ENCODE data around the gene PITPNB. TPM values are rescaled to one million over a fixed set of nuclear protein-coding genes. Genes with fewer than 3 reads are reported as not detected.
A peak's percentile ranks its signal among the peaks of the same experiment; 100 is the strongest.

PITPNB gene
- total RNA-seq, 1 donor from 2014 or later: 86.6 TPM

- Mint-ChIP-seq H3K27ac (ENCODE audit: unreplicated experiment) (peak overlapping the region; percentile 52), H3K9me3 (ENCODE audit: unreplicated experiment) (no peaks in the 10 kb centered on the region), H3K4me3 (ENCODE audit: unreplicated experiment) (no peak overlapping the region), H3K27me3 (ENCODE audit: unreplicated experiment) (no peaks in the 10 kb centered on the region), H3K36me3 (ENCODE audit: unreplicated experiment) (no peaks in the 10 kb centered on the region), H3K4me1 (ENCODE audit: unreplicated experiment) (peaks cover 11% of the 10 kb centered on the region)
- DNase-seq (ENCODE audit: extremely low spot score, unreplicated experiment): no peak
- no peak for TF ChIP-seq CTCF (IDR thresholded peaks at IDR 0.05)
These were observed 97.9 kb downstream of the PITPNB start for GRCh38 chr22:27820896-27821866.

- no peak for TF ChIP-seq CTCF (IDR thresholded peaks at IDR 0.05)
- H3K9me3 Mint-ChIP-seq (ENCODE audit: unreplicated experiment): no peaks in the 10 kb centered on the region
- no peak for DNase-seq (ENCODE audit: extremely low spot score, unreplicated experiment)
- H3K4me3 Mint-ChIP-seq (ENCODE audit: unreplicated experiment): no peak overlapping the region
- H3K36me3 Mint-ChIP-seq (ENCODE audit: unreplicated experiment): no peaks in the 10 kb centered on the region
- H3K27ac Mint-ChIP-seq (ENCODE audit: unreplicated experiment): no peak overlapping the region
- H3K4me1 Mint-ChIP-seq (ENCODE audit: unreplicated experiment): peaks cover 18% of the 10 kb centered on the region
- no peaks in the 10 kb centered on the region for H3K27me3 Mint-ChIP-seq (ENCODE audit: unreplicated experiment)
These were observed 102.5 kb downstream of the PITPNB start for GRCh38 chr22:27816552-27816951.

- Mint-ChIP-seq H3K27me3 (ENCODE audit: unreplicated experiment) (no peaks in the 10 kb centered on the region), H3K9me3 (ENCODE audit: unreplicated experiment) (no peaks in the 10 kb centered on the region), H3K4me1 (ENCODE audit: unreplicated experiment) (peaks cover 19% of the 10 kb centered on the region), H3K36me3 (ENCODE audit: unreplicated experiment) (no peaks in the 10 kb centered on the region), H3K4me3 (ENCODE audit: unreplicated experiment) (no peak overlapping the region), H3K27ac (ENCODE audit: unreplicated experiment) (no peak overlapping the region)
- no peak for TF ChIP-seq CTCF (IDR thresholded peaks at IDR 0.05)
- DNase-seq (ENCODE audit: extremely low spot score, unreplicated experiment): no peak
These were observed 103.1 kb downstream of the PITPNB start for GRCh38 chr22:27815826-27816530.

- H3K9me3 Mint-ChIP-seq (ENCODE audit: unreplicated experiment): no peaks in the 10 kb centered on the region
These were observed 104.1 kb downstream of the PITPNB start for GRCh38 chr22:27814993-27815392.

More at GRCh38 chr22:27814993-27815392, 104.1 kb downstream of the PITPNB start:
- no peak for TF ChIP-seq CTCF (IDR thresholded peaks at IDR 0.05)
- no peak for DNase-seq (ENCODE audit: extremely low spot score, unreplicated experiment)
- Mint-ChIP-seq H3K27me3 (ENCODE audit: unreplicated experiment) (no peaks in the 10 kb centered on the region), H3K36me3 (ENCODE audit: unreplicated experiment) (no peaks in the 10 kb centered on the region), H3K27ac (ENCODE audit: unreplicated experiment) (no peak overlapping the region), H3K4me3 (ENCODE audit: unreplicated experiment) (no peak overlapping the region), H3K4me1 (ENCODE audit: unreplicated experiment) (peaks cover 27% of the 10 kb centered on the region)

All from osteocyte (in vitro differentiated cells).